Raji (cell line): Measurements from ENCODE around the gene LY6G5B.

ENCODE experiments used
- POLR2A ChIP-seq: IDR thresholded peaks from 2 replicates; pipeline ENCODE4 v1.6.1; 2011; ENCODE audit warnings: low read depth, low read length, control low read depth; ENCODE audit not compliant: insufficient read depth

Gene LY6G5B

DNA sequence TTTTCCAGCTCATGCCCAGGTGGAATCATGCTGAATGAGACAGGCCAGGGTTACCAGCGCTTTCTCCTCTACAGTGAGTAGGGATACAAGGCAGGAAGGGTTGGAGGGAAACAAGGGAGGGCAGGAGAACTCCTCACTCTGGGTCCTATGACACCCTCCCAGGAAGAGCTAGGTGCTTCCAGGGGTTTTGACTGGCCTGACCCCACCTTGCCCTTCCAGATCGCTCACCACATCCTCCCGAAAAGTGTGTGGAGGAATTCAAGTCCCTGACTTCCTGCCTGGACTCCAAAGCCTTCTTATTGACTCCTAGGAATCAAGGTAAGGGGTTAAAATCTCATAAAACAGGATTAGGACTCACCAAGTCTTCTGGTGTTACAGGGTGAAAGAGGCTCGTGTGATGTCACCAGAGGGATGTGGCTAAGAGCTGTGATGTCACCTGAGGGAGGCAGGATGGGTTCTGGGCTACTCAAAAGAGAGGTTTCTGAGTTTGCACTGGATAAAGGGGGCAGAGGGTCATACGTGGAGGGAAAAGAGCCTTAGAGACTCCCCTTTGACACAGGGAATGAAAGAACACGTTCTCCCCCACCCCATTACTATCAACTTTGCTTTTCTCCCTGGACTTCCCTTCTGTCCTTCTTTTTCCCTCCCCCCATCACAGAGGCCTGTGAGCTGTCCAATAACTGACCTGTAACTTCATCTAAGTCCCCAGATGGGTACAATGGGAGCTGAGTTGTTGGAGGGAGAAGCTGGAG, 12.2 kb upstream of the LY6G5B start:
- no peak for TF ChIP-seq POLR2A

GRCh38 chr6:31658158-31658688, 11.6 kb upstream of the LY6G5B start:
- TF ChIP-seq POLR2A = no peak

GRCh38 chr6:31658983-31659648, 10.7 kb upstream of the LY6G5B start:
- TF ChIP-seq POLR2A = no peak

- no peak for TF ChIP-seq POLR2A
Observed at GRCh38 chr6:31659649-31660380, 10.0 kb upstream of the LY6G5B start.

DNA sequence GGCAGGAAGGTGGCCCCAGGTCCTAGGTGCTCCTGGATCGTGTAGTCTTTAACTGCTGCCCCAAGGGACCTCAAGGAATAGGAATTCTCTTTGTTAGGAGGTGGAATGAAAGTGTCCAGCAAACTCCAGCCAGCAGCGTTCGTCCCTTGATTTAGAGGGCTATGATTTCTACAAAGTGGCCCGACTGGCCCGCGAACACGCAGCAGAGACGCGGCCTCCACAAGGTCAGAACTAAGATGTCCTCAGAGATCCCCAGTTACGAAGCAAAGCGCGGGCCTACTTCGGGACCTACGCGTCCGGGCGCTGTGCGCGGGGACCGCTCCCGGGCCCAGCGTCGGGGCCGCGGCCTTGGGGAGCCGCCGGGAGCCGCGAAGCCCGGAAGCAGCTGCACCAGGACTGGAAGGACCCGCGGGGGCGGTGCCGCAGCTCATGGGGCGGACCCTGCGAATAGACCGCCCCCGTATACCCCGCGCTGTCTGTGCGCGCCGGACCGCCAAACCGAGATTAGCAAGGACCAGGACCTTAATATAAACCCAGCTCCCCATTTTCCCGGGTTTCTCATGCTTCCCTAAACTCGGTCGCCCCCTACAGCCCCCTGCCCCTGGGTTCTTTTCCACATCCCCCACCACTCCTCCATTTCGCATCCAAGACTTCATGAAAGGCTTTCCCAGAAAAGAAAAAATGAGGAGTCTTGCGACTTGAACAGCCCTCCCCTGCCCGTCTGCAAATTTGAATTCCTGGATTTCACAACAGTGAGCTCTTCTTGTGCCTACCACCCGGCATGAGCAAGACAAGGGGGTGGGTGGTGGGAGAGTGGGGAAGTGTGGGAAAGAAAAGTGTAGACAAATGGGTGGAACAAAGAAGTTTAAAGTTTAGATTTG, 9.2 kb upstream of the LY6G5B start, which contains the start of gene C6orf47:
Gene C6orf47, minus strand, starts transcription at position 398 of the 881 bp plus-strand sequence. CDS start 831 bp downstream, outside the sequence.
- peak; percentile 85 for TF ChIP-seq POLR2A

DNA sequence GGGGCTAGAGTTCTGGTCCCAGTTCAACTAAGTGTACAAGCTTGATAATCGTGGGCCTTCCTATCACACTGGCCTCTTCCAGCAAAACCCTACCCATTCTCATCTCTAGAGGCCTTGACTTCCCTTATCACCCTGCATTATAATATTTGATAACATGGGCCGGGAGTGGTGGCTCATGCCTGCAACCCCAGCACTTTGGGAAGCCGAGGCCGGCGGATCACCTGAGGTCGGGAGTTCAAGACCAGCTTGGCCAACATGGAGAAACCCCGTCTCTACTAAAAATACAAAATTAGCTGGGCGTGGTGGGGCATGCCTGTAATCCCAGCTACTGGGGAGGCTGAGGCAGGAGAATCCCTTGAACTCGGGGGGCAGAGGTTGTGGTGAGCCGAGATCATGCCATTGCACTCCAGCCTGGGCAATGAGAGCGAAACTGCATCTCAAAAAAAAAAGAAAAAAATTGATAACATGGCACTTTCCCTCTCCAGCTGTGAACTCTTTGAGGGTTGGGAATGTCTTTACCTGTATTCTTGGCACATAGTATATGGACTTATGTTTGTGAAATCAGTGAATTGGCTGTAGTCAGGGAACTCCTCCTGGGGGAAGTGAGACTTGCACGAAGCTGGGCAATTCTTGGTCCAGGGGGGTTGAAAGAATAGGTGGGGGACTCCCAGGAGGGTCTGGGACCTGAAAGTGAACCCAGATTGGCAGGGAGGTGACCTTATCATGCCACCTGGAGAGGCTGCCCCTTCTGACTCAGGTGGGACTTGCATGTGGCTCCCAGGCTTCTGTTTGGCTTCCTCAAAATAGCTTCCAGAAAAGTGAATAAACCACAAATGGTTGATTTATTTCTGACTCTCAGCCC, 8.3 kb upstream of the LY6G5B start:
- no peak for TF ChIP-seq POLR2A

DNA sequence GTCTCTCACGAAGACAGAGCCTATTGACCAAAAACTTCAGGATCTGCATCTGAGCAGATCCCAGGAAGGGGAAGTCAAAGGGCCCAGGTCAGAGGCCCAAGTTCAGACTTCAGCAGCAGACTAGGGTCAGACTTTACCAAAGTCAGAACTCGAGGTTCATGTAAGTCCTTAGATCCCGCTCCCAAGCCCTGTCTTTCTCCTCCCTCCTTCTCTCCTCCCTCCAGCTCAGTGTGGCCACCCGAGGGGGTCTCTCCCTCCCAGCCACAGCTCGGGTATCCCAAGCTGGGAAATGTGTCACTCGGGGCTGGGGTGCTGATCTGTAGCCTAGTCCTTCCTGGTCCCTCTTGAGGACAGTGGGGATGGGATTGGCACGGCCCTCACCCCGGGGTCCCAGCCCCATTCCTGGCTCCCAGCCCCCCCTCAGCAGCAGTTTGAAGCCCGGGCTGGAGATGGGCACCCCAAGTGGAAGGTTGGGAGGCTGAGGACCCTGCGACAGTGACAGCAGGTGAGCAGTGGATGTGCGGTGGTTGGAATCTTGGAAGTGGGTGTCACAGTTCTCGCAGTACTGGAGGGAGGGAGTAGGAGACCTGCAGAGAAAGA, 7.6 kb upstream of the LY6G5B start:
- no peak for TF ChIP-seq POLR2A

DNA sequence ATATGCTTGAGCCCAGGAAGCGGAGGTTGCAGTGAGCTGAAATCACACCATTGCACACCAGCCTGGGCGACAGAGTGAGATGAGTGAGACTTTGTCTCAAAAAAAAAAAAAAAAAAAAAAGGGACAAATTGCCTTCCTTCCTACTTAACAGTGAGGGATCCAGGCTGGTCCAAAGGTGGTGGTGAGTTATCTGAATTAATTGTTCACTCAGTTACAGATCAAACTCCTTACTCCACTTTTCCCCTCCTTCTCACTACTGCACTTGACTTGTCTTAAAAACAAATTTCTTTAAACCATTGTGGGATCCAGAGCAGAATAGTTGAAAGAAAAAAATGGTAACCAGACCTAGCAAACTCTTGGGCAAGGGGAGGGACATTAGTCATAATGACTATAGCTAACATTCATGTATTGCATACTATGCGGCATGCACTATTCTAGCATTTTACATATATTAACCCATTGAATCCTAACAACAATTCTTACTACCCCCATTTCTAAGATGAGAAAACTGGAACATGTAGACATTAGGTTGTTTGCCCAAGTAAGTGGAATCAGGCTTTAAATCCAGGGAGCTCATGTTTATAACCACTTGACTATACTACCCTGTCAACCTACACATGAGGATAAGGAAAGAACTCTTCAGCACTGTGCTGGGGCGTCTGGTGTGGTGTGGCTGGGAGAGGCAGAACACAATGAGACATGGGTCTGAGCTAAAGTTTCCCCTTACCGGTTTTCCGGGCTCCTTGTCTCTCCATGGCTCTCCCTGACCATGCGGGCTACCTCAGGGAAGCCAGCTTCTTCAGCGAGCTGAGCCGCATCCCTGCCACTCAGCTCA, 6.4 kb upstream of the LY6G5B start:
- no peak for TF ChIP-seq POLR2A

GRCh38 chr6:31663961-31664789, 5.6 kb upstream of the LY6G5B start:
- TF ChIP-seq POLR2A = no peak

GRCh38 chr6:31664790-31665500, 4.8 kb upstream of the LY6G5B start, which contains the start of gene GPANK1:
GPANK1 (minus strand) TSS chr6:31664997; CDS start chr6:31664478, 519 bp downstream.
- peak; percentile 77 for TF ChIP-seq POLR2A
